T-cell (primary cell): ENCODE data around the gene CSK. TPM values are rescaled to one million over a fixed set of nuclear protein-coding genes. Genes with fewer than 3 reads are reported as not detected.

Experiments
- ATAC-seq, 4 experiments: fragments of 200-7000 bp in 3 of 4; fragments of 150-1000 bp in 1 of 4; cut with Tn5 transposase; replicated peaks in 1 of 4; 1 replicate in 3 of 4; 2 replicates in 1 of 4; pipeline ENCODE4 v1.10.0; 2021; ENCODE audit warnings: moderate library complexity in 3 of 4, mild to moderate bottlenecking in 2 of 4, moderate number of reproducible peaks in 1 of 4
- CTCF ChIA-PET, 2 donors: fragments of 300-600 bp; sonication (Branson Sonifier 250); formaldehyde crosslinking; loops; one replicate each; lab custom pipeline; 2022; ENCODE audit warnings: antibody characterized with exemption in 2 of 2; lab: Charles Lee
- POLR2A ChIA-PET, 2 donors: fragments of 300-600 bp; sonication (Branson Sonifier 250); formaldehyde crosslinking; loops; one replicate each; lab custom pipeline; 2022; ENCODE audit warnings: antibody characterized with exemption in 2 of 2; lab: Charles Lee
- DNase-seq, 35 experiments: peaks; one replicate each; pipeline versions ENCODE4 v3.0.0 to v3.0.0-alpha.2; 2013 to 2023
- H3K27ac ChIP-seq: one replicate; pipeline ENCODE4 v1.5.1; 2013; ENCODE audit warnings: low read length
- H3K27me3 ChIP-seq, 2 experiments: replicated peaks in 1 of 2; 1 replicate in 1 of 2; 2 replicates in 1 of 2; pipeline versions ENCODE4 v1.6.1 to v1.7.0; 2013; ENCODE audit warnings: low read length in 1 of 2, mixed read lengths in 1 of 2; ENCODE audit not compliant: control insufficient read depth in 2 of 2, insufficient read depth in 2 of 2; ENCODE audit errors: extremely low read depth in 1 of 2
- H3K36me3 ChIP-seq, 2 donors: 1 replicate in 1 of 2; 2 replicates in 1 of 2; pipeline versions ENCODE4 v1.6.1 to v1.7.0; 2013; ENCODE audit warnings: low read length in 1 of 2; ENCODE audit not compliant: control insufficient read depth in 2 of 2, insufficient read depth in 1 of 2; ENCODE audit errors: extremely low read depth in 1 of 2
- H3K4me1 ChIP-seq, 2 experiments: 1 replicate in 1 of 2; 2 replicates in 1 of 2; pipeline versions ENCODE4 v1.6.1 to v1.7.0; 2013; ENCODE audit warnings: low read length in 2 of 2, mixed read lengths in 1 of 2; ENCODE audit not compliant: insufficient read depth in 2 of 2, control insufficient read depth in 1 of 2; ENCODE audit errors: extremely low read depth in 1 of 2
- H3K4me3 ChIP-seq, 2 donors: 1 replicate in 1 of 2; 2 replicates in 1 of 2; pipeline versions ENCODE4 v1.5.1 to v1.7.0; 2013; ENCODE audit warnings: mild to moderate bottlenecking in 2 of 2, low read length in 1 of 2, moderate library complexity in 1 of 2; ENCODE audit not compliant: control insufficient read depth in 1 of 2; ENCODE audit errors: extremely low read depth in 1 of 2
- H3K9me3 ChIP-seq: 2 replicates; pipeline ENCODE4 v1.7.0; 2013
- H3K27ac Mint-ChIP-seq, 2 donors: one replicate each; pipeline ENCODE4 v1.8.0; 2020 to 2021; ENCODE audit warnings: mild to moderate bottlenecking in 2 of 2, mixed read lengths in 2 of 2
- H3K27me3 Mint-ChIP-seq, 2 donors: one replicate each; pipeline ENCODE4 v1.8.0; 2021 to 2022; ENCODE audit warnings: mixed read lengths in 2 of 2
- H3K36me3 Mint-ChIP-seq: one replicate; pipeline ENCODE4 v1.8.0; 2021; ENCODE audit warnings: mixed read lengths
- H3K4me1 Mint-ChIP-seq, 3 donors: one replicate each; pipeline ENCODE4 v1.8.0; 2020 to 2022; ENCODE audit warnings: mixed read lengths in 3 of 3, mild to moderate bottlenecking in 1 of 3
- H3K4me3 Mint-ChIP-seq, 3 donors: one replicate each; pipeline ENCODE4 v1.8.0; 2020 to 2022; ENCODE audit warnings: mild to moderate bottlenecking in 3 of 3, mixed read lengths in 3 of 3, moderate library complexity in 3 of 3
- H3K9me3 Mint-ChIP-seq, 3 donors: one replicate each; pipeline ENCODE4 v1.8.0; 2020 to 2022; ENCODE audit warnings: mixed read lengths in 3 of 3
- WGBS: methylation state at CpG from one replicate; pipeline ENCODE4 v1.1.5; 2013; ENCODE audit warnings: missing lambda C conversion rate; ENCODE audit not compliant: insufficient coverage; 5-methylcytosine and 5-hydroxymethylcytosine counted together
- total RNA-seq, 35 experiments: library from RNA in 6 of 35; stranded (reverse) in 6 of 35; fragments of 120-200 nt in 1 of 35; gene quantifications; one replicate each; pipeline versions ENCODE4 v1.2.1 to v1.2.4 and lab custom pipeline; 2013 to 2026

Gene CSK
- total RNA-seq, 5 donors from 2014 or later (not counting 1 experiment from before 2014, with no cell fraction given) = 198 to 296 (median 271) TPM

- CTCF ChIA-PET = interaction anchor here (0.6 to 10.2 kb wide), 9 partner anchors 8 to 123 kb away, joined by 3 to 158 read pairs (median 12); no protein-coding TSS in a partner anchor
- DNase-seq = no peak
Observed at GRCh38 chr15:74778599-74778970, 3.3 kb upstream of the CSK start.

DNA sequence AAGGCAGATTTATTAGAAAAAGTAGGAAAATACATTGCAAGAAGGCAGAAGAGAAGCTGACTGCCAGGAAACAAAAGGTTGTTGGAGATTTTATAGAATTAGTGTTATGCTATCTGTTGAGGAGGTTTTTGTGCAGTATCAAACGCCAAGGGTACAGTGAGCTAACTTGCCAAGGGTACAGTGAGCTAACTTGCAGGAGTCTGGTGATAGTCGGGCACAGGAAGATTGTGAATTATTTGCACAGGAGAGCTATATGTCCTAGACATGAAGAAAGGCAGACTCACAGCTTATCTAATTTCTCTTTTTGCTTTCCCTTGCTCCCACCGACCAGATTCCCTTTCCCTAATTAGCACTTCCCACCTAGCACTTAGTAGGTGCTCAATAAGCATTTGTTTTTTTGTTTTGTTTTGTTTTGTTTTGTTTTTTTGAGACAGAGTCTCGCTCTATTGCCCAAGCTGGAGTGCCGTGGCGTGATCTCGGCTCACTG, 2.7 kb upstream of the CSK start:
- peak overlapping the region; percentile 99 for H3K27ac Mint-ChIP-seq
- peak in 1 of 35 experiments; percentile 41 for DNase-seq
- H3K4me3 Mint-ChIP-seq = peak overlapping the region in 2 of 3 donors; percentile 25 to 97
- ChIA-PET POLR2A (interaction anchor here (0.6 to 1.6 kb wide), 3 partner anchors 8 to 146 kb away, joined by 3 to 6 read pairs (median 5); no protein-coding TSS in a partner anchor), CTCF (interaction anchor here (0.5 to 10.2 kb wide), 7 partner anchors 8 to 123 kb away, joined by 3 to 158 read pairs (median 16); no protein-coding TSS in a partner anchor)
- Histone ChIP-seq H3K27me3 (no peaks in the 10 kb centered on the region), H3K27ac (peak overlapping the region; percentile 97), H3K36me3 (no peaks in the 10 kb centered on the region), H3K4me3 (no peak overlapping the region), H3K4me1 (peaks cover 47 to 86% of the 10 kb centered on the region in 2 experiments), H3K9me3 (no peaks in the 10 kb centered on the region)
- no peaks in the 10 kb centered on the region for H3K27me3 Mint-ChIP-seq
- peaks cover 77 to 78% (median 77%) of the 10 kb centered on the region in 3 donors for H3K4me1 Mint-ChIP-seq
- no peak for ATAC-seq
- 56% methylated on average over 4 of the region's 7 CpGs for WGBS
- H3K36me3 Mint-ChIP-seq = no peaks in the 10 kb centered on the region
- H3K9me3 Mint-ChIP-seq = no peaks in the 10 kb centered on the region

More at GRCh38 chr15:74778599-74778970, 3.3 kb upstream of the CSK start:
- ATAC-seq = no peak
- peak overlapping the region; percentile 4 to 97 (median 75) for H3K4me3 Mint-ChIP-seq
- H3K36me3 Mint-ChIP-seq = no peaks in the 10 kb centered on the region
- no peaks in the 10 kb centered on the region for H3K27me3 Mint-ChIP-seq
- no peaks in the 10 kb centered on the region for H3K9me3 Mint-ChIP-seq
- H3K4me1 ChIP-seq = peaks cover 48 to 86% of the 10 kb centered on the region in 2 experiments
- H3K4me3 ChIP-seq = no peak overlapping the region
- no peaks in the 10 kb centered on the region for H3K9me3 ChIP-seq
- H3K36me3 ChIP-seq = no peaks in the 10 kb centered on the region
- peaks cover 71 to 82% (median 80%) of the 10 kb centered on the region in 3 donors for H3K4me1 Mint-ChIP-seq
- peak overlapping the region; percentile 99 for H3K27ac Mint-ChIP-seq
- H3K27me3 ChIP-seq = no peaks in the 10 kb centered on the region
- WGBS = 100% methylated on average over 1 of the region's 5 CpGs
- peak overlapping the region; percentile 97 for H3K27ac ChIP-seq
- POLR2A ChIA-PET = interaction anchor here in 1 of 2 donors (0.7 to 1.6 kb wide), 2 partner anchors 9 to 119 kb away, joined by 5 read pairs; no protein-coding TSS in a partner anchor

DNA sequence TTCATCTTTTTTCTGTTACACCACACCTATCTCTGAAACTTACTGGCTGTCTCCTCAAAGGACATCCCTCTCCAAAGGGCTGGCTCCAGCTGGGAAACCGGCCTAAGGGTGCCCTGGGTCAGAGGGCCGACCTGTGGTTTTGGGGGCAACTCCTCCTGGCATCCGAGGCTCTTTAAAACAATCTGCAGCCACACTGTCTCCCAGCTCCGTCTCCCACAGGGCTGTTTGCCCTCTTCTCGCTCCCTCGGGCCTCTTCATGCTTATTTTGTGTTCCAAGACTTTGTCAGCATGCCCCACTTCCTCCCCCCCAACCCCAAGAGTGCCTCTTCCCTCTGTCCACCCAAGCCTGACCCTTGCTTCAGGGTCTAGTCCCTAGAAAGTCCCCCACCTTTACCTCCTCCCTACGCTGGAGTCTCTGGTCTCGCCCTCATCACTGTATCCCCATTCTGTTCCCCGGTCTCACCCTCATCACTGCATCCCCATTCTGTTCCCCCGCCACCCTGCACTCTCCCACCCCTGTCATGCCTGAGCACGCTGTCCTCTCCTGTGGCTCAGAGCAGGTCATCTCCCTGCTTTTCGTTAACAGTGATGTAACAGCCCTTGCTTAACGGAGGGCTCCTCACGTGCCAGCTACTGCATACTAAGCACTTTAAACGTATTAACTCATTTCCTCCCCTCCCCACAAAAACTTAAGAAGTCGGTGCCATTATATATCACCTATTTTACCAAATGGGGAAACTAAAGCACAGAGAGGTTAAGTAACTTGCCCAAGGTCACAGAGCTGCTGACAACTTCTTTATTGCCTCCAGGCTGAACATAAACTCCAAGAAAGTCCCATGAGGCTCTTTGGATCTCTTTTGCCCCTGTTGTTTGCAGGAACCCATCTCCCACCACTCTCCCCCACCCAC, 1.1 kb upstream of the CSK start:
- Histone ChIP-seq H3K27ac (peak overlapping the region; percentile 97), H3K36me3 (peaks cover 0 to 6% of the 10 kb centered on the region in 2 donors), H3K4me1 (peaks cover 48 to 89% of the 10 kb centered on the region in 2 experiments), H3K27me3 (no peaks in the 10 kb centered on the region), H3K4me3 (peak overlapping the region; percentile 58 to 74), H3K9me3 (no peaks in the 10 kb centered on the region)
- Mint-ChIP-seq H3K27ac (peak overlapping the region; percentile 99), H3K27me3 (no peaks in the 10 kb centered on the region), H3K9me3 (no peaks in the 10 kb centered on the region), H3K4me3 (peak overlapping the region; percentile 88 to 97 (median 89)), H3K36me3 (no peaks in the 10 kb centered on the region), H3K4me1 (peaks cover 79 to 84% (median 80%) of the 10 kb centered on the region in 3 donors)
- ChIA-PET CTCF (interaction anchor here (0.5 to 10.2 kb wide), 9 partner anchors 10 to 240 kb away, joined by 3 to 158 read pairs (median 6); partner anchors contain the start of gene ARID3B (in 1 of the 2)), POLR2A (interaction anchor here (0.6 to 1.1 kb wide), 2 partner anchors 9 to 11 kb away, joined by 3 to 4 read pairs; no protein-coding TSS in a partner anchor)
- peak; percentile 7 to 25 (median 10) for ATAC-seq
- WGBS = 4% methylated on average over 16 of the region's 16 CpGs
- DNase-seq = peak in 12 of 35 experiments; percentile 35 to 80 (median 46)

GRCh38 chr15:74782259-74783071, 585 bp downstream of the CSK start:
- ChIA-PET POLR2A (interaction anchor here (0.5 to 2.8 kb wide), 4 partner anchors 11 to 811 kb away, joined by 3 to 9 read pairs (median 3); no protein-coding TSS in a partner anchor), CTCF (interaction anchor here (0.8 to 10.2 kb wide), 3 partner anchors 11 to 13 kb away, joined by 3 to 158 read pairs (median 5); no protein-coding TSS in a partner anchor)
- Mint-ChIP-seq H3K4me1 (peaks cover 78 to 83% (median 80%) of the 10 kb centered on the region in 3 donors), H3K27ac (peak overlapping the region; percentile 97 to 99), H3K36me3 (no peaks in the 10 kb centered on the region), H3K9me3 (no peaks in the 10 kb centered on the region), H3K4me3 (peak overlapping the region; percentile 84 to 93 (median 93)), H3K27me3 (no peaks in the 10 kb centered on the region)
- no peaks in the 10 kb centered on the region for H3K27me3 ChIP-seq
- peaks cover 51 to 89% of the 10 kb centered on the region in 2 experiments for H3K4me1 ChIP-seq
- H3K27ac ChIP-seq = peak overlapping the region; percentile 93
- no peaks in the 10 kb centered on the region for H3K9me3 ChIP-seq
- ATAC-seq (peak; percentile 44 to 61 (median 56)), DNase-seq (peak in 33 of 35 experiments; percentile 32 to 82 (median 65))
- peaks cover 0 to 10% of the 10 kb centered on the region in 2 donors for H3K36me3 ChIP-seq
- 0% methylated on average over 43 of the region's 72 CpGs for WGBS
- H3K4me3 ChIP-seq = peak overlapping the region; percentile 90 to 95

DNA sequence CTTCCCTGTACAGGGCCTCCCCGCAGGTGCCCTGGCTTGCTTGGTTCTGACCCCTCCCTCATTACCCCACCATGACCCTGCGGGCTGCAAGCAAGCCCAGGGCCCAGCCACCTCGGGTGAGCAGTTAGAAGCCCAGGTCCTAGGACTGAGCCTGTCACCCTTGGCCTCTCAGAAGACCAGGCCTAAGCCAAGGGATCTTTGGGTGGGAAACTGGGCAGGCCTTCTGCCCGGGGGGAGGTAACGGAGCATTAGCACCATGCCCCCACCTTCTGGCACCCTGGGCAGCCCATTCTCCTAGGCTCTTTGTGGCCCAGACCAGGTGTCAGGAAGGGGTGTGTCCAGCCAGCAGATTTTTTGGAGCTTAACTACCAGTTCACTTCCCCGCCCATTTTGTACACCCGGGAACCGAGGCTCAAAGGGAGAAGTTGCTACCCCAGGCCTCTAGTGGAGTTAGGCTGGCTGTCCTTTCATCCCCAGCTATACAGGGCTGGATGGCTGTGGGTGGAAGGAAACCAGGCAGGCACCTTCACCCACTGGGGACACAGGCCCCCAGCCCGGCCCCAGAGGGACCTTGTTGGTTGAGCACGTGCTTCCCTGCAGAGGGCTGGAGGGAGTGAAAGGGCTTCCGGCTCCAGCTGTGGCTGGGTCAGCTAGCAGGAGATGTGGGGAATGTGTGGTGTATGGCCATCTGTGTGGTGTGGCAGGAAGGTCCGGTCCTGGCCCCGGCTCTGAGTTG, 1.4 kb downstream of the CSK start:
- H3K27me3 ChIP-seq = no peaks in the 10 kb centered on the region
- Mint-ChIP-seq H3K4me3 (peak overlapping the region; percentile 84 to 93 (median 93)), H3K27ac (peak overlapping the region; percentile 97 to 99), H3K4me1 (peaks cover 78 to 83% (median 80%) of the 10 kb centered on the region in 3 donors), H3K36me3 (no peaks in the 10 kb centered on the region), H3K9me3 (no peaks in the 10 kb centered on the region), H3K27me3 (no peaks in the 10 kb centered on the region)
- ChIA-PET POLR2A (interaction anchor here (0.5 to 2.8 kb wide), 3 partner anchors 10 to 812 kb away, joined by 3 to 9 read pairs (median 3); no protein-coding TSS in a partner anchor), CTCF (interaction anchor here in 1 of 2 donors (1.0 to 10.2 kb wide), 2 partner anchors 11 to 12 kb away, joined by 5 to 158 read pairs; no protein-coding TSS in a partner anchor)
- WGBS = 0% methylated on average over 9 of the region's 13 CpGs
- H3K4me3 ChIP-seq = peak overlapping the region; percentile 90 to 95
- ATAC-seq (no peak), DNase-seq (peak in 2 of 35 experiments; percentile 36 to 40)
- peaks cover 48 to 89% of the 10 kb centered on the region in 2 experiments for H3K4me1 ChIP-seq
- H3K36me3 ChIP-seq = peaks cover 0 to 10% of the 10 kb centered on the region in 2 donors
- peak overlapping the region; percentile 93 for H3K27ac ChIP-seq
- no peaks in the 10 kb centered on the region for H3K9me3 ChIP-seq
